ENCODE measurements around the gene TPSB2. TPM values are rescaled to one million over a fixed set of nuclear protein-coding genes. Genes with fewer than 3 reads are reported as not detected.

Gene TPSB2
- total and polyA plus RNA-seq, 2 experiments from 2014 or later: not detected

GRCh38 chr16:1215574-1216295 lies 14.2 kb downstream of the TPSB2 start:
- in situ Hi-C loops (cut with MboI): no loop called here
- no peaks in the 10 kb centered on the region for H4K20me1 ChIP-seq (ENCODE audit: insufficient read depth)
- no peak overlapping the region for H2AFZ ChIP-seq

GRCh38 chr16:1214719-1215118 lies 15.3 kb downstream of the TPSB2 start:
- in situ Hi-C loops (cut with MboI): no loop called here
- Histone ChIP-seq H3K4me1 (ENCODE audit: insufficient read depth) (no peaks in the 10 kb centered on the region), H3F3A (ENCODE audit: insufficient read depth) (no peaks in the 10 kb centered on the region), H3K9me3 (ENCODE audit: low read depth) (no peaks in the 10 kb centered on the region), H3K27me3 (replicated peaks; ENCODE audit: insufficient read depth) (no peaks in the 10 kb centered on the region), H3K36me3 (ENCODE audit: low read depth) (no peaks in the 10 kb centered on the region), H3K4me2 (ENCODE audit: unreplicated experiment) (no peak overlapping the region), H2AFZ (no peak overlapping the region), H3K9me2 (ENCODE audit: insufficient read depth) (no peaks in the 10 kb centered on the region), H3K9ac (no peak overlapping the region), H3K79me2 (ENCODE audit: insufficient read depth) (no peaks in the 10 kb centered on the region), H3K4me3 (no peak overlapping the region), H4K20me1 (ENCODE audit: insufficient read depth) (no peaks in the 10 kb centered on the region), H3K27ac (no peak overlapping the region)
- DNase-seq: no peak
- WGBS, 2 experiments (ENCODE audit: low coverage in 1 of 2, low lambda C conversion rate in 2 of 2, missing lambda C conversion rate in 2 of 2): 75 to 82% methylated on average over 6 to 16 of the region's 16 CpGs
- no peak for TF ChIP-seq EZH2phosphoT487 (IDR thresholded peaks at IDR 0.05; ENCODE audit: insufficient read depth, low read depth)

More at GRCh38 chr16:1215574-1216295, 14.2 kb downstream of the TPSB2 start:
- H3K79me2 ChIP-seq (ENCODE audit: insufficient read depth): no peaks in the 10 kb centered on the region
- no peaks in the 10 kb centered on the region for H3F3A ChIP-seq (ENCODE audit: insufficient read depth)
- H3K9me3 ChIP-seq (ENCODE audit: low read depth): no peaks in the 10 kb centered on the region
- no peak for TF ChIP-seq EZH2 (IDR thresholded peaks at IDR 0.05; ENCODE audit: insufficient read depth, poor library complexity, severe bottlenecking)
- no peaks in the 10 kb centered on the region for H3K4me1 ChIP-seq (ENCODE audit: insufficient read depth)
- no peak overlapping the region for H3K4me3 ChIP-seq
- H3K27ac ChIP-seq: no peak overlapping the region
- 69 to 76% methylated on average over 23 to 32 of the region's 32 CpGs for WGBS, 2 experiments (ENCODE audit: low coverage in 1 of 2, low lambda C conversion rate in 2 of 2, missing lambda C conversion rate in 2 of 2)
- H3K4me2 ChIP-seq (ENCODE audit: unreplicated experiment): no peak overlapping the region
- no peaks in the 10 kb centered on the region for H3K9me2 ChIP-seq (ENCODE audit: insufficient read depth)
- no peak for DNase-seq
- no peaks in the 10 kb centered on the region for H3K27me3 ChIP-seq (replicated peaks; ENCODE audit: insufficient read depth)
- no peaks in the 10 kb centered on the region for H3K36me3 ChIP-seq (ENCODE audit: low read depth)
- H3K9ac ChIP-seq: no peak overlapping the region

GRCh38 chr16:1213796-1214372 lies 16.1 kb downstream of the TPSB2 start:
- Histone ChIP-seq H3K27ac (no peak overlapping the region), H3K4me1 (ENCODE audit: insufficient read depth) (no peaks in the 10 kb centered on the region), H3K4me3 (no peak overlapping the region), H3K9me2 (ENCODE audit: insufficient read depth) (no peaks in the 10 kb centered on the region), H3K27me3 (replicated peaks; ENCODE audit: insufficient read depth) (no peaks in the 10 kb centered on the region), H3F3A (ENCODE audit: insufficient read depth) (no peaks in the 10 kb centered on the region), H3K36me3 (ENCODE audit: low read depth) (no peaks in the 10 kb centered on the region), H2AFZ (no peak overlapping the region), H4K20me1 (ENCODE audit: insufficient read depth) (no peaks in the 10 kb centered on the region), H3K9ac (no peak overlapping the region), H3K79me2 (ENCODE audit: insufficient read depth) (no peaks in the 10 kb centered on the region), H3K9me3 (ENCODE audit: low read depth) (no peaks in the 10 kb centered on the region), H3K4me2 (ENCODE audit: unreplicated experiment) (no peak overlapping the region)
- TF ChIP-seq EZH2 (IDR thresholded peaks at IDR 0.05; ENCODE audit: insufficient read depth, poor library complexity, severe bottlenecking) (no peak), EZH2phosphoT487 (IDR thresholded peaks at IDR 0.05; ENCODE audit: insufficient read depth, low read depth) (no peak)
- WGBS, 2 experiments (ENCODE audit: low coverage in 1 of 2, low lambda C conversion rate in 2 of 2, missing lambda C conversion rate in 2 of 2): 63 to 66% methylated on average over 12 to 25 of the region's 25 CpGs
- in situ Hi-C loops (cut with MboI): no loop called here
- no peak for DNase-seq

DNA sequence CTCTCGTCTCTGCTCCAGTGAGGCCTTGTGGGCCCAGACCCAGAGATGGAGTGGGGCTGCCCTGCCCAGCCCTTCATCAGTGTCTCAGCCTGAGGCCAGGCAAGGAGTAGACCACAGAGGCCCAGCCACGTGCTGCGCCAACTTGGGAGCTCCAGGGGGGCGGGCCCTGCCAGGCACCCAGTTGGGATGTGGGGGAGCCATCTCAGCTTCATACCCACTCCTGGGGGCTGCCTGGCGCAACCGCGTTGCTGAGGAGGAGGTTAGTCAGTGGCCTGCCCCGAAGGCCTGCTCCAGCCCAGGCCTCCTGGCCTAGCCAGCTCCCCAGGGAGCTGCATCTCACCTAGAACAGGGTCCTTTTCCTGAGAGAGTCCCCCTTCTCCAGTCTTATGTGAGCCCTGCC lies 16.8 kb downstream of the TPSB2 start:
- TF ChIP-seq EZH2 (IDR thresholded peaks at IDR 0.05; ENCODE audit: insufficient read depth, poor library complexity, severe bottlenecking): no peak
- TF ChIP-seq EZH2phosphoT487 (IDR thresholded peaks at IDR 0.05; ENCODE audit: insufficient read depth, low read depth): no peak
- Histone ChIP-seq H3F3A (ENCODE audit: insufficient read depth) (no peaks in the 10 kb centered on the region), H3K9me3 (ENCODE audit: low read depth) (no peaks in the 10 kb centered on the region)

More for the DNA sequence above, 16.8 kb downstream of the TPSB2 start:
- no peak overlapping the region for H3K4me2 ChIP-seq (ENCODE audit: unreplicated experiment)
- DNase-seq: no peak
- no peaks in the 10 kb centered on the region for H3K4me1 ChIP-seq (ENCODE audit: insufficient read depth)
- no peaks in the 10 kb centered on the region for H3K9me2 ChIP-seq (ENCODE audit: insufficient read depth)
- H3K9ac ChIP-seq: no peak overlapping the region
- no peaks in the 10 kb centered on the region for H3K27me3 ChIP-seq (replicated peaks; ENCODE audit: insufficient read depth)
- H4K20me1 ChIP-seq (ENCODE audit: insufficient read depth): no peaks in the 10 kb centered on the region
- no peaks in the 10 kb centered on the region for H3K36me3 ChIP-seq (ENCODE audit: low read depth)
- no peak overlapping the region for H3K27ac ChIP-seq
- H3K4me3 ChIP-seq: no peak overlapping the region
- WGBS, 2 experiments (ENCODE audit: low coverage in 1 of 2, low lambda C conversion rate in 2 of 2, missing lambda C conversion rate in 2 of 2): 51 to 52% methylated on average over 5 to 8 of the region's 8 CpGs
- in situ Hi-C loops (cut with MboI): no loop called here
- no peak overlapping the region for H2AFZ ChIP-seq
- H3K79me2 ChIP-seq (ENCODE audit: insufficient read depth): no peaks in the 10 kb centered on the region

All from GM23248 (cell line).